Measurements from ENCODE around the gene DUSP28. TPM values are rescaled to one million over a fixed set of nuclear protein-coding genes. Genes with fewer than 3 reads are reported as not detected.

The DUSP28 gene
- total and polyA plus RNA-seq, 2 of the 13 experiments (the other 11 are each of a cell fraction or from before 2014, with no cell fraction given): 5.2 to 8.6 TPM

DNA sequence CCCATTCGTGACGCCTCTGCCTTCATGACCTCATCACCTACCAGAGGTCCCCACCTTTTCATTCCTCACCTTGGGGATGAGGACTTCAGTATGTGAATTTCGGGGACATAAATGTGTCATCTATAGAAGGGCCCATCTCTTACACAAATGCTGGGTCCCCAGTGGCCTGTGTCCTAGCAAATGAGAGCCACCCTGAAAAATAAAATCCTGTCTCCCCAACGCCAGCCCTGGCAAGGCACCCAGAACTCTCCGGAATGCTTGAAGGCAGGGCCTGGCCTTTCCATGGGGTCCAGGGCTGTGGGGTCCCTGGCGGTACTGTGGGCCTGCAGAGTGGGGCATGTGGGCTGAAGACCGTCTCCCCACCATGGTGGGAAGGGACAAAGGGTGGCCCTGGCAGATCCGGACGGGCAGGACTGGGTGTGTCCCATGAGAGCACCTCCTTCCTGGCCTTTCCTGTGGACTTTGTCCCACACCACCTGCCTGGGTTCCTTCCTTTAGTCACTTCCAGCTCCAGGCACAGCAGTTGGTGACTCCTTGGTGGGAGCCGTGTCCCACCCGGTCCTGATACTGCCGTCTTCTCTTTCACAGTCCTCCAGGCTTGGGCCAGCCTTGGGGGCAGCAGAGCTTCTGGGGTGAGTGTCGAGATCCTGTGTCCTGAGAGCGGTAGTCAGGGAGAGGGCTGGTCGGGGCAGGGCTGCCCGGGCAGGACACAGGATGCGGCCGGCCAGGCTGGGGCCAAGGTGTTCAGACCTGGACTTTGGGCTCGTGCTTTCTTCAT is 45.0 kb downstream of the DUSP28 start (continued):
- TF ChIP-seq ZFP1 (CRISPR knock-in tag; IDR thresholded peaks at IDR 0.05): no peak
- peak; percentile 49; the same call in 1 of the 2 replicates for TF ChIP-seq BORCS8-MEF2B (CRISPR knock-in tag; IDR thresholded peaks at IDR 0.05)
- no peak; the same call in 1 of the 2 replicates for TF ChIP-seq ZNF577 (CRISPR knock-in tag; IDR thresholded peaks at IDR 0.05; ENCODE audit: borderline replicate concordance, low read depth)
- TF ChIP-seq, protein P1, sequence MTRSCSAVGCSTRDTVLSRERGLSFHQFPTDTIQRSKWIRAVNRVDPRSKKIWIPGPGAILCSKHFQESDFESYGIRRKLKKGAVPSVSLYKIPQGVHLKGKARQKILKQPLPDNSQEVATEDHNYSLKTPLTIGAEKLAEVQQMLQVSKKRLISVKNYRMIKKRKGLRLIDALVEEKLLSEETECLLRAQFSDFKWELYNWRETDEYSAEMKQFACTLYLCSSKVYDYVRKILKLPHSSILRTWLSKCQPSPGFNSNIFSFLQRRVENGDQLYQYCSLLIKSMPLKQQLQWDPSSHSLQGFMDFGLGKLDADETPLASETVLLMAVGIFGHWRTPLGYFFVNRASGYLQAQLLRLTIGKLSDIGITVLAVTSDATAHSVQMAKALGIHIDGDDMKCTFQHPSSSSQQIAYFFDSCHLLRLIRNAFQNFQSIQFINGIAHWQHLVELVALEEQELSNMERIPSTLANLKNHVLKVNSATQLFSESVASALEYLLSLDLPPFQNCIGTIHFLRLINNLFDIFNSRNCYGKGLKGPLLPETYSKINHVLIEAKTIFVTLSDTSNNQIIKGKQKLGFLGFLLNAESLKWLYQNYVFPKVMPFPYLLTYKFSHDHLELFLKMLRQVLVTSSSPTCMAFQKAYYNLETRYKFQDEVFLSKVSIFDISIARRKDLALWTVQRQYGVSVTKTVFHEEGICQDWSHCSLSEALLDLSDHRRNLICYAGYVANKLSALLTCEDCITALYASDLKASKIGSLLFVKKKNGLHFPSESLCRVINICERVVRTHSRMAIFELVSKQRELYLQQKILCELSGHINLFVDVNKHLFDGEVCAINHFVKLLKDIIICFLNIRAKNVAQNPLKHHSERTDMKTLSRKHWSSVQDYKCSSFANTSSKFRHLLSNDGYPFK (CRISPR knock-in tag; IDR thresholded peaks at IDR 0.05; ENCODE audit: borderline replicate concordance): peak; percentile 42; the same call in 1 of the 2 replicates
- TF ChIP-seq, protein P2, sequence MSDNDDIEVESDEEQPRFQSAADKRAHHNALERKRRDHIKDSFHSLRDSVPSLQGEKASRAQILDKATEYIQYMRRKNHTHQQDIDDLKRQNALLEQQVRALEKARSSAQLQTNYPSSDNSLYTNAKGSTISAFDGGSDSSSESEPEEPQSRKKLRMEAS (IDR thresholded peaks at IDR 0.05): peak; percentile 65
- TF ChIP-seq SOX5 (CRISPR knock-in tag; IDR thresholded peaks at IDR 0.05; ENCODE audit: borderline replicate concordance): 0 out of 2 replicates have a peak, but pooled peaks have one; percentile 51
- TF ChIP-seq ZNF30 (CRISPR knock-in tag; IDR thresholded peaks at IDR 0.05): 0 out of 2 replicates have a peak, but pooled peaks have one; percentile 56
- peak; percentile 69; the same call in 1 of the 2 replicates for TF ChIP-seq NCOA1 (CRISPR knock-in tag; IDR thresholded peaks at IDR 0.05)
- TF ChIP-seq IRX3 (CRISPR knock-in tag; IDR thresholded peaks at IDR 0.05; ENCODE audit: borderline replicate concordance, low read depth): no peak
- no peak for TF ChIP-seq FLYWCH1 (CRISPR knock-in tag; IDR thresholded peaks at IDR 0.05)
- TF ChIP-seq ZNF33B (CRISPR knock-in tag; IDR thresholded peaks at IDR 0.05): no peak
- TF ChIP-seq ZNF20 (CRISPR knock-in tag; IDR thresholded peaks at IDR 0.05): peak; percentile 70; the same call in 1 of the 2 replicates
- no peak for TF ChIP-seq TARDBP (CRISPR knock-in tag; IDR thresholded peaks at IDR 0.05)
- no peak for TF ChIP-seq ZNF883 (CRISPR knock-in tag; IDR thresholded peaks at IDR 0.05; ENCODE audit: not compliant biosample characterization)
- TF ChIP-seq CBX2 (IDR thresholded peaks at IDR 0.05; ENCODE audit: low read depth, low read length): no peak
- TF ChIP-seq CBX2 (CRISPR knock-in tag; IDR thresholded peaks at IDR 0.05; ENCODE audit: low read depth): no peak
- TF ChIP-seq MAFF (IDR thresholded peaks at IDR 0.05; ENCODE audit: low read depth, low read length): no peak
- no peak for TF ChIP-seq SMC3 (IDR thresholded peaks at IDR 0.05; ENCODE audit: low read length)
- TF ChIP-seq ZNF225 (CRISPR knock-in tag; IDR thresholded peaks at IDR 0.05): no peak
- peak; percentile 90; the same call in 1 of the 2 replicates for TF ChIP-seq ZNF543 (CRISPR knock-in tag; IDR thresholded peaks at IDR 0.05)
- no peak for TF ChIP-seq MXD4 (CRISPR knock-in tag; IDR thresholded peaks at IDR 0.05)
- TF ChIP-seq, protein P3, sequence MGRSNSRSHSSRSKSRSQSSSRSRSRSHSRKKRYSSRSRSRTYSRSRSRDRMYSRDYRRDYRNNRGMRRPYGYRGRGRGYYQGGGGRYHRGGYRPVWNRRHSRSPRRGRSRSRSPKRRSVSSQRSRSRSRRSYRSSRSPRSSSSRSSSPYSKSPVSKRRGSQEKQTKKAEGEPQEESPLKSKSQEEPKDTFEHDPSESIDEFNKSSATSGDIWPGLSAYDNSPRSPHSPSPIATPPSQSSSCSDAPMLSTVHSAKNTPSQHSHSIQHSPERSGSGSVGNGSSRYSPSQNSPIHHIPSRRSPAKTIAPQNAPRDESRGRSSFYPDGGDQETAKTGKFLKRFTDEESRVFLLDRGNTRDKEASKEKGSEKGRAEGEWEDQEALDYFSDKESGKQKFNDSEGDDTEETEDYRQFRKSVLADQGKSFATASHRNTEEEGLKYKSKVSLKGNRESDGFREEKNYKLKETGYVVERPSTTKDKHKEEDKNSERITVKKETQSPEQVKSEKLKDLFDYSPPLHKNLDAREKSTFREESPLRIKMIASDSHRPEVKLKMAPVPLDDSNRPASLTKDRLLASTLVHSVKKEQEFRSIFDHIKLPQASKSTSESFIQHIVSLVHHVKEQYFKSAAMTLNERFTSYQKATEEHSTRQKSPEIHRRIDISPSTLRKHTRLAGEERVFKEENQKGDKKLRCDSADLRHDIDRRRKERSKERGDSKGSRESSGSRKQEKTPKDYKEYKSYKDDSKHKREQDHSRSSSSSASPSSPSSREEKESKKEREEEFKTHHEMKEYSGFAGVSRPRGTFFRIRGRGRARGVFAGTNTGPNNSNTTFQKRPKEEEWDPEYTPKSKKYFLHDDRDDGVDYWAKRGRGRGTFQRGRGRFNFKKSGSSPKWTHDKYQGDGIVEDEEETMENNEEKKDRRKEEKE (IDR thresholded peaks at IDR 0.05): no peak
- TF ChIP-seq NPAS2 (CRISPR knock-in tag; IDR thresholded peaks at IDR 0.05; ENCODE audit: borderline replicate concordance): no peak
- TF ChIP-seq, protein P4, sequence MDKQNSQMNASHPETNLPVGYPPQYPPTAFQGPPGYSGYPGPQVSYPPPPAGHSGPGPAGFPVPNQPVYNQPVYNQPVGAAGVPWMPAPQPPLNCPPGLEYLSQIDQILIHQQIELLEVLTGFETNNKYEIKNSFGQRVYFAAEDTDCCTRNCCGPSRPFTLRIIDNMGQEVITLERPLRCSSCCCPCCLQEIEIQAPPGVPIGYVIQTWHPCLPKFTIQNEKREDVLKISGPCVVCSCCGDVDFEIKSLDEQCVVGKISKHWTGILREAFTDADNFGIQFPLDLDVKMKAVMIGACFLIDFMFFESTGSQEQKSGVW (CRISPR knock-in tag; IDR thresholded peaks at IDR 0.05; ENCODE audit: borderline replicate concordance): no peak
- TF ChIP-seq HDAC1 (CRISPR knock-in tag; IDR thresholded peaks at IDR 0.05): 0 out of 2 replicates have a peak, but pooled peaks have one; percentile 35
